ENCODE results near the gene SBF2.

SBF2 gene

GRCh38 chr11:10295064-10295901 lies 1.3 kb upstream of the SBF2 start:
- no peaks in the 10 kb centered on the region for H3K36me3 ChIP-seq (ENCODE audit: insufficient read depth)
- no peaks in the 10 kb centered on the region for H4K20me1 ChIP-seq (ENCODE audit: insufficient read depth)
- TF ChIP-seq, protein P1, sequence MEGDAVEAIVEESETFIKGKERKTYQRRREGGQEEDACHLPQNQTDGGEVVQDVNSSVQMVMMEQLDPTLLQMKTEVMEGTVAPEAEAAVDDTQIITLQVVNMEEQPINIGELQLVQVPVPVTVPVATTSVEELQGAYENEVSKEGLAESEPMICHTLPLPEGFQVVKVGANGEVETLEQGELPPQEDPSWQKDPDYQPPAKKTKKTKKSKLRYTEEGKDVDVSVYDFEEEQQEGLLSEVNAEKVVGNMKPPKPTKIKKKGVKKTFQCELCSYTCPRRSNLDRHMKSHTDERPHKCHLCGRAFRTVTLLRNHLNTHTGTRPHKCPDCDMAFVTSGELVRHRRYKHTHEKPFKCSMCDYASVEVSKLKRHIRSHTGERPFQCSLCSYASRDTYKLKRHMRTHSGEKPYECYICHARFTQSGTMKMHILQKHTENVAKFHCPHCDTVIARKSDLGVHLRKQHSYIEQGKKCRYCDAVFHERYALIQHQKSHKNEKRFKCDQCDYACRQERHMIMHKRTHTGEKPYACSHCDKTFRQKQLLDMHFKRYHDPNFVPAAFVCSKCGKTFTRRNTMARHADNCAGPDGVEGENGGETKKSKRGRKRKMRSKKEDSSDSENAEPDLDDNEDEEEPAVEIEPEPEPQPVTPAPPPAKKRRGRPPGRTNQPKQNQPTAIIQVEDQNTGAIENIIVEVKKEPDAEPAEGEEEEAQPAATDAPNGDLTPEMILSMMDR (conservative IDR thresholded peaks at IDR 0.05; ENCODE audit: low read depth, low read length), result no peak
- H3K4me1 ChIP-seq (ENCODE audit: low read depth, poor library complexity, severe bottlenecking), result peaks cover 68% of the 10 kb centered on the region
- no peaks in the 10 kb centered on the region; the same call in 1 of the 2 replicates for H3K27me3 ChIP-seq (ENCODE audit: insufficient read depth, low read depth)
- no peak overlapping the region for H2AFZ ChIP-seq (ENCODE audit: low read depth)
- H3K4me2 ChIP-seq, result peak overlapping the region; percentile 98; the same call in 1 of the 2 replicates
- H3K79me2 ChIP-seq (ENCODE audit: insufficient read depth, low read depth), result no peaks in the 10 kb centered on the region
- no peak overlapping the region for H3K4me3 ChIP-seq (IDR thresholded peaks at IDR 0.05; ENCODE audit: insufficient read depth, low read depth, low read length)
- H3K27ac ChIP-seq, result no peak overlapping the region
- no peak overlapping the region for H3K9ac ChIP-seq

DNA sequence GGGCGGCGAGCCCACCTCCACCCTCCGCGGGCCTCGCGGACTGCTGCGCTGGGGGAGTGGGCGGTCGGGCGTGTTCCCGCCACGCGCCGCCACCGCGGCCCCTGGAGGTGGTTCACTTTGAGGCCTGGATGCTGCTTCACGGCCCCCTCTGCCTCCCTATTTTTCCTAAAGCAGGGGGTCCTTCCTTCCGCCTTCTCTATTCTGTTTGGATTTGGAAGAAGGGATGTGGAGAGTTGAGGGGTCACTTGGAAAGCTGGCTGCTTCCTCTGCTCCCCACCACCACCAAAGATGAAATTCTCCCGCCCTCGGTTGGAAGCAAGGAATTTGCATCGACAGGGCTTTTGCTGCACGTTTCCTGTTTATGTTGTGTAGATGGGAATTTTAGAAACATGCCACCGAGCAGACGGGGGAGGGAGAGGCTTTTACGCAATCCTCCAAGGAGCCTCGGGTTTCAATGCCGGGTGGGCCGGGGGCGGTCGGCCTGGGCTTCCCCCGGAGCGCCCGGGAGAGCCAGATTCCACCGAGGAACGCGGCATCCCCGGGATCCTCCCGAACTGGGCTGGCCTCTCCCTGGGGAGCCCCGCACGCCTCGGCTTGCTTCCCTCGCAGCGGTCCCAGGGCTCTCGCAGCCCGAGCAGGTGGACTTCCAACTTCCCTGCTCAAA lies 403 bp upstream of the SBF2 start:
- no peaks in the 10 kb centered on the region for H4K20me1 ChIP-seq (ENCODE audit: insufficient read depth)
- H3K9ac ChIP-seq, result peak overlapping the region; percentile 76
- TF ChIP-seq, protein P1 (conservative IDR thresholded peaks at IDR 0.05; ENCODE audit: low read depth, low read length), result no peak
- no peaks in the 10 kb centered on the region for H3K79me2 ChIP-seq (ENCODE audit: insufficient read depth, low read depth)
- no peak overlapping the region; the same call in 1 of the 2 replicates for H3K27ac ChIP-seq
- peak overlapping the region; percentile 99 for H2AFZ ChIP-seq (ENCODE audit: low read depth)
- no peak overlapping the region for H3K4me3 ChIP-seq (IDR thresholded peaks at IDR 0.05; ENCODE audit: insufficient read depth, low read depth, low read length)
- peak overlapping the region; percentile 98 for H3K4me2 ChIP-seq
- no peaks in the 10 kb centered on the region for H3K36me3 ChIP-seq (ENCODE audit: insufficient read depth)
- H3K27me3 ChIP-seq (ENCODE audit: insufficient read depth, low read depth), result no peaks in the 10 kb centered on the region; the same call in 1 of the 2 replicates
- peaks cover 61% of the 10 kb centered on the region for H3K4me1 ChIP-seq (ENCODE audit: low read depth, poor library complexity, severe bottlenecking)

- Histone ChIP-seq H3K4me1 (ENCODE audit: low read depth, poor library complexity, severe bottlenecking) (peaks cover 43% of the 10 kb centered on the region), H3K9ac (no peak overlapping the region), H2AFZ (ENCODE audit: low read depth) (no peak overlapping the region), H3K4me2 (no peak overlapping the region), H3K36me3 (ENCODE audit: insufficient read depth) (no peaks in the 10 kb centered on the region), H4K20me1 (ENCODE audit: insufficient read depth) (no peaks in the 10 kb centered on the region), H3K27ac (no peak overlapping the region), H3K27me3 (ENCODE audit: insufficient read depth, low read depth) (no peaks in the 10 kb centered on the region; the same call in 1 of the 2 replicates), H3K79me2 (ENCODE audit: insufficient read depth, low read depth) (no peaks in the 10 kb centered on the region), H3K4me3 (IDR thresholded peaks at IDR 0.05; ENCODE audit: insufficient read depth, low read depth, low read length) (no peak overlapping the region)
- TF ChIP-seq, protein P1 (conservative IDR thresholded peaks at IDR 0.05; ENCODE audit: low read depth, low read length), result no peak
Measured at GRCh38 chr11:10291801-10292638, 2.0 kb downstream of the SBF2 start.

DNA sequence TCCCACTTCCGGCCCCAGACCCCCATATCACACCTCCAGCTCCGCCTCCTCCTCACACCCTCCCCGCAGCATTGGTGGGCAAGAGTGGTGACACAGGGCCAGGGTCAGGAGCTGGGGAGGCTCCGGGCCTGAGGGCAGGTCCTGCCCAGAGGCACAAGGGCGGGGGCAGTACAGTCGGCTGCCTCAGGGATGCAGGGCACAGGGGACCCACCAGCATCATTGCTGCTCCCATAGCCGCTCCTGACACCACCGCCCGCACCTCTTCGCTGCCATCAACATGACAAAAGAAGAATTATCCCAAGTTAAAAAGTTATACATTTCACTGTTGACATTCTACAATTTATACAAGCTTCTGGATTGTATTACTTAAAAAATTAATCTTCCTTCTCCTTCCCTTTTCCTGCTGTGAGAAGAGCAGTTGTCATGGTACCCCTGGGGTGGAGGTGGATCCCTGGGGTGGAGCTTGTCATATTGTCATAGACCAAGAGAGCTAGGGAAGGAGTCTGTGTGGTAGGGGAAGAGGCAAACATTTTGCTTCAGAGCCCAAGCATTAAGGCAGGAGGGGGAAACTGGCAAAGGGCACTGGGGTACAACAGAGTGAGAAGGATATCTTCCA lies 4.1 kb downstream of the SBF2 start:
- Histone ChIP-seq H3K79me2 (ENCODE audit: insufficient read depth, low read depth) (no peaks in the 10 kb centered on the region), H3K4me1 (ENCODE audit: low read depth, poor library complexity, severe bottlenecking) (peaks cover 26% of the 10 kb centered on the region), H3K4me2 (no peak overlapping the region), H4K20me1 (ENCODE audit: insufficient read depth) (no peaks in the 10 kb centered on the region), H3K9ac (no peak overlapping the region), H2AFZ (ENCODE audit: low read depth) (no peak overlapping the region), H3K36me3 (ENCODE audit: insufficient read depth) (no peaks in the 10 kb centered on the region), H3K4me3 (IDR thresholded peaks at IDR 0.05; ENCODE audit: insufficient read depth, low read depth, low read length) (no peak overlapping the region), H3K27ac (no peak overlapping the region), H3K27me3 (ENCODE audit: insufficient read depth, low read depth) (no peaks in the 10 kb centered on the region; the same call in 1 of the 2 replicates)
- TF ChIP-seq, protein P1 (conservative IDR thresholded peaks at IDR 0.05; ENCODE audit: low read depth, low read length), result no peak

Data from KMS-11 (cell line).